Glomerular endothelial cell (primary cell): ENCODE results near the gene NXN. TPM values are rescaled to one million over a fixed set of nuclear protein-coding genes. Genes with fewer than 3 reads are reported as not detected.
"Not testable (repeated sequence)": the region's sequence is repeated elsewhere in the genome, so short reads cannot be mapped to it uniquely, and the experiment has no call there.

Experiments
- DNase-seq: peaks from one replicate; pipeline ENCODE4 v3.0.0-alpha.2; 2011; ENCODE audit warnings: low read depth, low spot score; ENCODE audit errors: extremely low read depth
- total RNA-seq: library from RNA; depleted of rRNA; stranded (reverse); fragments of >200 nt; gene quantifications from 2 replicates; pipeline ENCODE4 v1.2.3, GENCODE V29; 2015

Gene NXN
- total RNA-seq, 1 donor from 2014 or later, result 55.7 TPM

DNA sequence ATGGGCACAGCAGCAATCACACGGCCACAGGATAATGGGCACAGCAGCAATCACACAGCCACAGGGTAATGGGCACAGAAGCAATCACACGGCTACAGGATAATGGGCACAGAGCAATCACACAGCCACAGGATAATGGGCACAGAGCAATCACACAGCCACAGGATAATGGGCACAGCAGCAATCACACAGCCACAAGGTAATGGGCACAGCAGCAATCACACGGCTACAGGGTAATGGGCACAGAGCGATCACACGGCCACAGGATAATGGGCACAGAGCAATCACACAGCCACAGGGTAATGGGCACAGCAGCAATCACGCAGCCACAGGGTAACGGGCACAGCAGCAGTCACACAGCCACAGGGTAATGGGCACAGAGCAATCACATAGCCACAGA is 230.2 kb downstream of the NXN start:
- DNase-seq, result not testable (repeated sequence)

Other genes starting within 250 kb of the NXN start
- gene TLCD3A, start 247.2 kb downstream of the NXN start, total RNA-seq, result 14.6 and 28.7 TPM in 2 replicates
- 16.6 and 18.6 TPM in 2 replicates for gene GEMIN4, start 227.5 kb downstream of the NXN start, total RNA-seq
- 86.7 and 113 TPM in 2 replicates for gene GLOD4, start 197.5 kb downstream of the NXN start, total RNA-seq
- gene MRM3, start 197.4 kb downstream of the NXN start, total RNA-seq, result 13.9 and 18.5 TPM in 2 replicates
- 21.6 and 22.9 TPM in 2 replicates for gene TIMM22, start 17.4 kb upstream of the NXN start, total RNA-seq
- gene ABR, start 200.2 kb upstream of the NXN start, total RNA-seq, result 62.5 and 67.9 TPM in 2 replicates